Activated B cell treated with CpG ODN at 0.5 μM for 24 hours (primary cell): ENCODE measurements around the gene NAP1L4. TPM values are rescaled to one million over a fixed set of nuclear protein-coding genes. Genes with fewer than 3 reads are reported as not detected.

ENCODE experiments used
- ATAC-seq: fragments of 200-7000 bp; cut with Tn5 transposase; one replicate; pipeline ENCODE4 v1.10.0; 2021; ENCODE audit warnings: low read depth, mild to moderate bottlenecking, moderate library complexity
- CTCF ChIA-PET: fragments of 350-600 bp; sonication (Branson Sonifier 250); formaldehyde crosslinking; loops from one replicate; lab custom pipeline; 2021; ENCODE audit warnings: antibody characterized with exemption; lab: Charles Lee
- POLR2A ChIA-PET: fragments of 350-600 bp; sonication (Branson Sonifier 250); formaldehyde crosslinking; loops from one replicate; lab custom pipeline; 2021; ENCODE audit warnings: antibody characterized with exemption; lab: Charles Lee
- DNase-seq: peaks from one replicate; pipeline ENCODE4 v3.0.0; 2022
- H3K27ac Mint-ChIP-seq: one replicate; pipeline ENCODE4 v1.8.0; 2020; ENCODE audit warnings: mixed read lengths
- H3K27me3 Mint-ChIP-seq: one replicate; pipeline ENCODE4 v1.8.0; 2021; ENCODE audit warnings: mixed read lengths
- H3K36me3 Mint-ChIP-seq: one replicate; pipeline ENCODE4 v1.8.0; 2021; ENCODE audit warnings: low read depth, mixed read lengths
- H3K4me1 Mint-ChIP-seq: one replicate; pipeline ENCODE4 v1.8.0; 2021; ENCODE audit warnings: mixed read lengths
- H3K4me3 Mint-ChIP-seq: one replicate; pipeline ENCODE4 v1.8.0; 2020; ENCODE audit warnings: mild to moderate bottlenecking, mixed read lengths
- H3K9me3 Mint-ChIP-seq: one replicate; pipeline ENCODE4 v1.8.0; 2020; ENCODE audit warnings: mixed read lengths
- CTCF ChIP-seq: fragments of 200-600 bp; IDR thresholded peaks from one replicate; pipeline ENCODE4 v1.8.0; 2022; ENCODE audit warnings: antibody characterized with exemption, mild to moderate bottlenecking
- intact Hi-C: fragments of 100-400 bp; cut with micrococcal nuclease; formaldehyde crosslinking; loops from one replicate; pipeline ENCODE4 v1.15.1; 2024
- total RNA-seq: library from RNA; stranded (reverse); gene quantifications from 2 replicates; pipeline ENCODE4 v1.2.3, GENCODE V29; 2022

The NAP1L4 gene
- total RNA-seq, 1 donor from 2014 or later: 115 TPM

DNA sequence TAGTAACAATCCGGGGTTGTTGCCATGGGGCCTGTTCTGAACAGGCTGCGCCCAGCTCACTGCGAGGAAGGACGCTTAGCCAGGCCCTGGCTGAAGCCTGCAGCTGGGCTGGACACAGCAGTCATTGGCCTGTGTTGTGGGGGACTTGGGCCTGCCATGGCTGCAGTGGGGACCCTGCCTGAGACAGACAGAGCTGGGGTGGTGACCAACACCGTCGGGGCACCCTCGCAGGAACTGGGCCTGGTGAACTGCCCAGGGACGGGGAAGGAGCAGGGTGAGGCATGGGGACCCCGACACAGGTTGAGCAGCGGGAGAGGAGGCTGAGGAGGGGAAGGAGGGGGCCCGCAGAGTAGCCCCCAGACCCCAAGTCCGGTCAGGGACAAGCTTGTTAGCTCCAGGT, 71.8 kb downstream of the NAP1L4 start:
- no peak overlapping the region for H3K27ac Mint-ChIP-seq
- H3K4me1 Mint-ChIP-seq: no peaks in the 10 kb centered on the region
- POLR2A ChIA-PET: no interaction called here

GRCh38 chr11:2919837-2920236, 72.3 kb downstream of the NAP1L4 start:
- H3K36me3 Mint-ChIP-seq: no peaks in the 10 kb centered on the region
- ATAC-seq: no peak
- no peak overlapping the region for H3K4me3 Mint-ChIP-seq
- ChIA-PET POLR2A (no interaction called here), CTCF (no interaction called here)
- intact Hi-C loops: no loop called here
- no peak overlapping the region for H3K27ac Mint-ChIP-seq
- no peak for DNase-seq
- no peaks in the 10 kb centered on the region for H3K27me3 Mint-ChIP-seq
- H3K9me3 Mint-ChIP-seq: no peaks in the 10 kb centered on the region
- H3K4me1 Mint-ChIP-seq: no peaks in the 10 kb centered on the region
- no peak for TF ChIP-seq CTCF

More for the DNA sequence above, 71.8 kb downstream of the NAP1L4 start:
- TF ChIP-seq CTCF: no peak
- CTCF ChIA-PET: no interaction called here
- Mint-ChIP-seq H3K9me3 (no peaks in the 10 kb centered on the region), H3K4me3 (no peak overlapping the region), H3K27me3 (no peaks in the 10 kb centered on the region), H3K36me3 (no peaks in the 10 kb centered on the region)
- intact Hi-C loops: no loop called here
- ATAC-seq (no peak), DNase-seq (no peak)

GRCh38 chr11:2919188-2919587, 72.9 kb downstream of the NAP1L4 start:
- DNase-seq (no peak), ATAC-seq (no peak)
- POLR2A ChIA-PET: no interaction called here
- CTCF ChIA-PET: interaction anchor here (0.8 to 0.9 kb wide), 2 partner anchors 11 to 457 kb away, joined by 3 read pairs; no protein-coding TSS in a partner anchor
- intact Hi-C loops: no loop called here
- H3K9me3 Mint-ChIP-seq: no peaks in the 10 kb centered on the region
- no peaks in the 10 kb centered on the region for H3K27me3 Mint-ChIP-seq
- H3K4me3 Mint-ChIP-seq: no peak overlapping the region
- H3K36me3 Mint-ChIP-seq: no peaks in the 10 kb centered on the region
- no peak overlapping the region for H3K27ac Mint-ChIP-seq
- H3K4me1 Mint-ChIP-seq: peaks cover under 1% of the 10 kb centered on the region
- TF ChIP-seq CTCF: no peak

DNA sequence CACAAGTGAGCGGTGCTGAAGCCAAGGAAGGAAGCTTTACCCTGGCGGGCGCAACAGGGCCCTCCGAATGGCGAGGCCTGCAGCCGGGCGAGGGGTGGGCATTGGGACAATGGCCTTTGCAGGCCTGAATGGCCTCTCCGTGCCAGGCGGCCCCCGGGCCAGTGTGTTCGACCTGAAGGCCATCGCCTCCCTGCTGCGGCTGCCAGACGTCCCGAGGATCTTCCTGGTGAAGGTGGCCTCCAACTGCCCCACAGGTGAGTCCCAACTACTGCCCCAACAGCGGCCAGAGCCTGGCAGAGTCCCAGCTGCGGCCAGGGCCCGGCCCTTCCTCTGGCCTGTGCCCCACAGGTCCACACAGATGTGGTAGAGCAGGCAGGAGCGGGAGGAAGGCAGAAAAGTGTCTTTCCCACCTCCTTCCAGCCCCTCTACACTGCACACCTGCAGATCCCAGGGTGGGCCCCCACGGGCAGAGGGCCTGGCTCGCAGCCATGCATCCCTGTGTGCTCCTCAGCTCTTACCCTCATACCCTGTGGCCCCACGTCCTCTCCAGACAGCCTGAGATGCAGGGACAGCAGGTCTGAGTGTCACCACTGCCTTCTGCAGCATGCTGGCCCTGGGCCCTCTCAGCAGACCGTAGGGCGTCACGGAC, 74.2 kb downstream of the NAP1L4 start:
- H3K27ac Mint-ChIP-seq: no peak overlapping the region
- POLR2A ChIA-PET: no interaction called here
- H3K4me1 Mint-ChIP-seq: peaks cover 12% of the 10 kb centered on the region
- ATAC-seq (no peak), DNase-seq (no peak)
- CTCF ChIA-PET: interaction anchor here (0.8 kb wide), 1 partner anchor 455 kb away, joined by 3 read pairs; no protein-coding TSS in a partner anchor
- no peaks in the 10 kb centered on the region for H3K36me3 Mint-ChIP-seq
- TF ChIP-seq CTCF: no peak
- no peaks in the 10 kb centered on the region for H3K27me3 Mint-ChIP-seq
- no peak overlapping the region for H3K4me3 Mint-ChIP-seq
- no peaks in the 10 kb centered on the region for H3K9me3 Mint-ChIP-seq
- intact Hi-C loops: no loop called here

GRCh38 chr11:2916892-2917645, 75.1 kb downstream of the NAP1L4 start:
- ChIA-PET POLR2A (no interaction called here), CTCF (no interaction called here)
- Mint-ChIP-seq H3K4me3 (no peak overlapping the region), H3K36me3 (no peaks in the 10 kb centered on the region), H3K27ac (no peak overlapping the region), H3K4me1 (peaks cover 12% of the 10 kb centered on the region), H3K9me3 (no peaks in the 10 kb centered on the region), H3K27me3 (no peaks in the 10 kb centered on the region)
- no peak for DNase-seq
- TF ChIP-seq CTCF: no peak
- intact Hi-C loops: no loop called here
- ATAC-seq: no peak
